Thyroid gland (tissue), 4 donors: ENCODE results near the gene OSBPL5. TPM values are rescaled to one million over a fixed set of nuclear protein-coding genes. Genes with fewer than 3 reads are reported as not detected.

ENCODE experiments used
- DNase-seq, 2 donors: peaks; one replicate each; pipeline ENCODE4 v3.0.0-alpha.2; 2019
- H3K27ac ChIP-seq, 3 donors: fragments of 200-600 bp; sonication (generic); 1 replicate in 2 of 3; 2 replicates in 1 of 3; pipeline ENCODE4 v1.5.1; 2016 to 2019; ENCODE audit warnings: mild to moderate bottlenecking in 1 of 3, moderate library complexity in 1 of 3
- H3K27me3 ChIP-seq: fragments of 200-600 bp; sonication (generic); one replicate; pipeline ENCODE4 v1.5.1; 2019
- H3K36me3 ChIP-seq, 2 donors: fragments of 200-600 bp; sonication (generic); one replicate each; pipeline ENCODE4 v1.5.1; 2016 to 2019
- H3K4me1 ChIP-seq, 2 donors: fragments of 200-600 bp; sonication (generic); one replicate each; pipeline ENCODE4 v1.5.1; 2017 to 2019
- H3K4me3 ChIP-seq, 3 donors: fragments of 200-600 bp; sonication (generic); replicated peaks in 1 of 3; 1 replicate in 2 of 3; 2 replicates in 1 of 3; pipeline ENCODE4 v1.5.1; 2016; ENCODE audit warnings: mild to moderate bottlenecking in 1 of 3
- H3K9me3 ChIP-seq: fragments of 200-600 bp; sonication (generic); one replicate; pipeline ENCODE4 v1.5.1; 2017
- POLR2A ChIP-seq, 2 donors: fragments of 450-650 bp; IDR thresholded peaks; one replicate each; pipeline ENCODE4 v1.6.1; 2017; ENCODE audit warnings: antibody characterized with exemption in 2 of 2, mild to moderate bottlenecking in 2 of 2, moderate library complexity in 1 of 2
- WGBS, 2 donors: methylation state at CpG; one replicate each; pipeline ENCODE4 v1.1.5; 2017; 5-methylcytosine and 5-hydroxymethylcytosine counted together
- intact Hi-C: fragments of 100-400 bp; cut with DNase I; formaldehyde crosslinking; loops from one replicate; pipeline ENCODE4 v1.15.1; 2023
- total RNA-seq, 4 donors: library from RNA; depleted of rRNA; stranded (reverse); fragments of >200 nt; gene quantifications; one replicate each; pipeline ENCODE4 v1.2.3, GENCODE V29; 2016
- TF ChIP-seq, protein P1 (sequence below), 6 experiments: fragments of 200-600 bp in 3 of 6; fragments of 450-650 bp in 3 of 6; sonication (generic) in 3 of 6; IDR thresholded peaks; one replicate each; pipeline ENCODE4 v1.5.1; 2016 to 2019; ENCODE audit warnings: antibody characterized with exemption in 6 of 6, mild to moderate bottlenecking in 2 of 6, inconsistent platforms in 1 of 6, moderate library complexity in 1 of 6

The OSBPL5 gene
- total RNA-seq, 4 donors from 2014 or later, result 24.2 to 46.7 (median 34.4) TPM

DNA sequence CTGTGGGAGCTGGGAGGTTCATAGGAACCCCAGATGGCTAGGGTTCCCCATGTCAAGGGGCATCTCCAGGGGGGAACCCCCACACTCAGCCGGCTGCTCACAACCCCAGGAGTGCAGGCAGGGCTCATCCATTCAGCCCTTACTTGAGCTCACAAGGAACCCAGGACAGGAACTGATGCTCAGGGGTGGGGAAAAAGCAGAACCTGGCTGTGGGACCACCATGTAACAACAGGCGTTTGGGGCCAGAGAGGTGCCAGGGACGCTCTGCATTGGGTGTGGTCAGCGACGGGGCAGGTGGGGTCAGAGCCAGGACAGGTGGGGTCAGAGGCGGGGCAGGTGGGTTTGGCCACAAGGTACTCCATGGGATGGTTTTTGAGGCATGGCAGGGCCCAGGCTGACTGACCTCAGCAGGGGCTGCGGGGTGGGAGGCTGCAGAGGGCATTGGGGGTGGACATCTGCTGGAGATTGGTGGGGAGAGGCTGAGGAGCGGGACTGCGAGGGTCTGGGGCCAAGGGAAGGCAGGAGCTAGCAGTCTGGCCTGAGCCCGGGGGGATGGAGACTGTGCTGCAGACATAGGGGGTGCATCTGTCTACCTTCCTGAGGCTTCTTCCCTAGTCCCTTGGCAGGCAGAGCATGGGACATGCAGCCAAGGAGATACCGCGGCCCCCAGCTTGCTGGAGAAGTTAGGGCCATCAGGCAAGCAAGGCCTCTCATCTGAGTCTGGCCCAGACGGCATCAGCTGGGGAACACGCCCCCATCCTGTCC lies 73.8 kb downstream of the OSBPL5 start:
- H3K36me3 ChIP-seq, result peaks cover 0 to 13% of the 10 kb centered on the region in 2 donors
- H3K9me3 ChIP-seq, result no peaks in the 10 kb centered on the region
- WGBS, 2 donors, result 70 to 88% methylated on average over 11 to 14 of the region's 14 CpGs
- H3K4me3 ChIP-seq, result no peak overlapping the region
- no peaks in the 10 kb centered on the region for H3K27me3 ChIP-seq
- peaks cover 0 to 13% of the 10 kb centered on the region in 2 donors for H3K4me1 ChIP-seq
- intact Hi-C loops, result loop anchor here (2.0 to 5.0 kb wide), 2 partner anchors 52 to 159 kb away; no protein-coding TSS in a partner anchor
- H3K27ac ChIP-seq, result no peak overlapping the region
- TF ChIP-seq POLR2A (IDR thresholded peaks at IDR 0.05), result no peak
- DNase-seq, result no peak

DNA sequence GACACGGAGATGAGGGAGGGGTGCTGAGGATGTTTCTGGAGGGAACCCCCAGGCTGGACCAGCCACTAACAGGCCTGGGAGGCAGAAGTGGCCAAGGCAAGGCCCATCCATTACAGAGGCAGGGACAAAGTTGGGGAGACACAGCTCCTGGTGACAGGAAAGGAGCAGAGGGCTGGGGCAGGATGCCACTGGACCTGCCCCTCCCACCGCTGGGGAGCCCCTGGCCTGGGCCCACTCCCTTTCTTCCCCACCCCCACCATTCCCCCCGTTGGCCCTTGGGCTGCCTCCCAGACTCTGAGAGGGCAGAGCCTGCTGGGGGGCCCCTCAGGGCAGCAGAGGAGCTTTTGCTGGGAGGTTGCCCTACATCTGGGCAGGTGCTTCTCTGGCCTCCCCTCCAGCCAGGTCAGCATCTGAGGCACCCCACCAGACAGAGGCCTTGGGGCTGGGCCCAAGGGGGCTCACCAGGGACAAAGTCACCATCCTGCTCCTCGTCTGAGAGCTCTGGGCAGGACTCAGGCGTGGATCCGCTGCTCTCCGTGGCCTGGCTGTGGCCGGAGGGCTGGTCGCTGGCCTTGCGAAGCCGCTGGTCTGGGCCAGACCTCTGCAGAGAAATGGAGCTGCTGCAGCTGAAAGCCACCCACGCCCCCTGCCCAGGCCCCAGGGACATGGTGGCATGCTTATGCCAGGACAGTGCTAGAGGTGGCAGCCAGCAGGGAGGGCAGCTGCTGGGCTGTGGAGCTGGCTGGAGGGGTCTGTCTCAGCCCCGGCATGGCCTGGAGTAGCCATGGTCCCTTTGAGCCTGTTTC lies 74.8 kb downstream of the OSBPL5 start:
- Histone ChIP-seq H3K27ac (no peak overlapping the region), H3K4me3 (no peak overlapping the region), H3K4me1 (peaks cover 0 to 10% of the 10 kb centered on the region in 2 donors), H3K9me3 (no peaks in the 10 kb centered on the region), H3K27me3 (no peaks in the 10 kb centered on the region), H3K36me3 (peaks cover 0 to 13% of the 10 kb centered on the region in 2 donors)
- no peak for DNase-seq
- TF ChIP-seq, protein P1, sequence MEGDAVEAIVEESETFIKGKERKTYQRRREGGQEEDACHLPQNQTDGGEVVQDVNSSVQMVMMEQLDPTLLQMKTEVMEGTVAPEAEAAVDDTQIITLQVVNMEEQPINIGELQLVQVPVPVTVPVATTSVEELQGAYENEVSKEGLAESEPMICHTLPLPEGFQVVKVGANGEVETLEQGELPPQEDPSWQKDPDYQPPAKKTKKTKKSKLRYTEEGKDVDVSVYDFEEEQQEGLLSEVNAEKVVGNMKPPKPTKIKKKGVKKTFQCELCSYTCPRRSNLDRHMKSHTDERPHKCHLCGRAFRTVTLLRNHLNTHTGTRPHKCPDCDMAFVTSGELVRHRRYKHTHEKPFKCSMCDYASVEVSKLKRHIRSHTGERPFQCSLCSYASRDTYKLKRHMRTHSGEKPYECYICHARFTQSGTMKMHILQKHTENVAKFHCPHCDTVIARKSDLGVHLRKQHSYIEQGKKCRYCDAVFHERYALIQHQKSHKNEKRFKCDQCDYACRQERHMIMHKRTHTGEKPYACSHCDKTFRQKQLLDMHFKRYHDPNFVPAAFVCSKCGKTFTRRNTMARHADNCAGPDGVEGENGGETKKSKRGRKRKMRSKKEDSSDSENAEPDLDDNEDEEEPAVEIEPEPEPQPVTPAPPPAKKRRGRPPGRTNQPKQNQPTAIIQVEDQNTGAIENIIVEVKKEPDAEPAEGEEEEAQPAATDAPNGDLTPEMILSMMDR (IDR thresholded peaks at IDR 0.05), result no peak
- no peak for TF ChIP-seq POLR2A (IDR thresholded peaks at IDR 0.05)
- intact Hi-C loops, result loop anchor here (2.0 to 5.0 kb wide), 2 partner anchors 51 to 158 kb away; no protein-coding TSS in a partner anchor
- 73 to 94% methylated on average over 3 to 4 of the region's 13 CpGs for WGBS, 2 donors

DNA sequence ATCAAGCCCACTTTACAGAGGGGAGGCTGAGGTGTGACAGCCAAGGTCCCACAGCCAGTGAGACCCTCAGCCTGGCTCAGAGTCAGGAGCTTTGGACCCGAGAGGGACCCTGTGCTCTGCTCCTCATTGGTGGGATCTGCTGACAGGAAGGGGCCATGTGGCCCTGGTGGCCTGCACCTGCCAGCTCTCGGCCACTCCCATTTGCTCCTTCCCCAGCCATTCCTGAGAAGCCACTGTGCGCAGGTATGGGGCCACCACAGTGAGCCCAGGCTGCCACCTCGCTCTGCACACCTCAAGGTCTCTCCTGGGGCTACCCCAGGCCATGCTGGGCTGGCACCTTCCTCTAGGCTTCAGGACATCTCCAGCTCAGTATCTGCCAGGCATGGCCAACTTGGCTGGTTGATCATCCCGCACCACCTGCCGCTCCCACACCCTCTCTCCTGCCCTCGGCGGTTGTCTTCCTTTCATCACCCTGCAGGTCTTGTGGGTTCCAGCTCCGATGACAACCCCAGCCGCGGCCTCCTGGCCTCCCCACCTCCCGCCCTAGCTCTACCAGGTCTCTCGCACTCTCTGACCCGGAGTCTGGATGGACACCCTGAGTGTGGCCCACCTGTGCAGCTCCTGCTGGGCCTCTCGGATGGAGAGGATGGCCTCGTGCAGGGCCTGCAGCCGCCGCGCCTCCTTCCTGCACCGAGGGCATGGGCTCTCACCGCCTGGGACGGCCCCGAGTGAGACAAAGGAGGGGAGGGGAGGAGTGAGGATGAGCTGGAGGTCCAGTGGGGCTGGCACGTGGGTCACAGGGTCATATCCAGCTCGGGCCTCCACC lies 75.7 kb downstream of the OSBPL5 start:
- 90 to 94% methylated on average over 22 to 25 of the region's 25 CpGs for WGBS, 2 donors
- Histone ChIP-seq H3K9me3 (no peaks in the 10 kb centered on the region), H3K27ac (no peak overlapping the region), H3K4me1 (peaks cover 0 to 8% of the 10 kb centered on the region in 2 donors), H3K36me3 (peaks cover 0 to 12% of the 10 kb centered on the region in 2 donors), H3K4me3 (no peak overlapping the region), H3K27me3 (no peaks in the 10 kb centered on the region)
- DNase-seq, result no peak
- TF ChIP-seq, protein P1 (IDR thresholded peaks at IDR 0.05), result no peak
- intact Hi-C loops, result loop anchor here (2.0 to 5.0 kb wide), 2 partner anchors 51 to 157 kb away; no protein-coding TSS in a partner anchor

DNA sequence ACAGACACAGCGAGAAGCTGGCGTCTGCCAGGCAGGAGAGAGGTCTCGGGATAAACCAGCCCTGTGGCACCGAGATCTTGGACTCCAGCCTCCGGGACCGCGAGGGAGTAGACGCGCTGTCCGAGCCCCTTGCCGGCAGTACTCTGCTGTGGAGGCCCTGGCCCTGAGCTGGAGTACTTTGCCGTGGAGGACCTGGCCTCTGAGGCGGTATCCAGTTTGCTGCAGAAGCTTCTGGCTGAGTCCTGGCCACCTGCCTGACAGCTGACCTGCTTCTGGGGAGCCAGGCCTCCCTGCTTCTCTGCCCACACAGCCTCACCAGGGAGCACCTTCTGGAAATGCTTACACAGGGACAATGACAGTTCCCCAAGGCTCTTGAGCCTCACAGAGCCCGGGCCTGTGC lies 76.3 kb downstream of the OSBPL5 start:
- no peaks in the 10 kb centered on the region for H3K9me3 ChIP-seq
- peaks cover 0 to 7% of the 10 kb centered on the region in 2 donors for H3K36me3 ChIP-seq
- H3K4me1 ChIP-seq, result peaks cover 0 to 8% of the 10 kb centered on the region in 2 donors
- H3K27me3 ChIP-seq, result no peaks in the 10 kb centered on the region
- intact Hi-C loops, result no loop called here
- no peak for DNase-seq
- no peak overlapping the region for H3K27ac ChIP-seq
- no peak overlapping the region for H3K4me3 ChIP-seq
- no peak for TF ChIP-seq POLR2A (IDR thresholded peaks at IDR 0.05)
- TF ChIP-seq, protein P1 (IDR thresholded peaks at IDR 0.05), result no peak
- WGBS, 2 donors, result 90 to 96% methylated on average over 8 to 11 of the region's 14 CpGs
